H1 (cell line): ENCODE data around the gene ACTR2. TPM values are rescaled to one million over a fixed set of nuclear protein-coding genes. Genes with fewer than 3 reads are reported as not detected.

Experiments
- CTCF ChIA-PET: fragments of 300-600 bp; sonication (Branson Sonifier 250); formaldehyde crosslinking; loops from one replicate; lab custom pipeline; 2021; ENCODE audit not compliant: partially characterized antibody; lab: Charles Lee
- POLR2A ChIA-PET: fragments of 300-600 bp; sonication (Branson Sonifier 250); formaldehyde crosslinking; loops from one replicate; lab custom pipeline; 2021; ENCODE audit warnings: inconsistent platforms; ENCODE audit not compliant: partially characterized antibody; lab: Charles Lee
- DNase-seq, 2 experiments: peaks; one replicate each; pipeline versions ENCODE4 v3.0.0 to v3.0.0-alpha.2; 2010 to 2022; ENCODE audit warnings: low spot score in 2 of 2, low read depth in 1 of 2, mixed read lengths in 1 of 2
- FAIRE-seq: peaks from 2 replicates; lab custom pipeline; 2011; peaks lifted over from hg19 to GRCh38; lab: Jason Lieb, UNC
- H2AFZ ChIP-seq: 2 replicates; pipeline ENCODE4 v1.8.1; 2012; ENCODE audit warnings: low read length, inconsistent platforms
- H2AK5ac ChIP-seq: 2 replicates; pipeline ENCODE4 v1.6.1; 2013; ENCODE audit warnings: low read depth, low read length
- H2BK120ac ChIP-seq: replicated peaks from 2 replicates; pipeline ENCODE3; 2013; ENCODE audit warnings: low read depth, low read length, inconsistent platforms
- H2BK12ac ChIP-seq: 2 replicates; pipeline ENCODE4 v1.6.1; 2013; ENCODE audit warnings: low read depth, low read length
- H2BK15ac ChIP-seq: 2 replicates; pipeline ENCODE4 v1.6.1; 2013; ENCODE audit warnings: low read length
- H2BK20ac ChIP-seq: 2 replicates; pipeline ENCODE4 v1.6.1; 2013; ENCODE audit warnings: low read length
- H2BK5ac ChIP-seq: 2 replicates; pipeline ENCODE4 v1.6.1; 2013; ENCODE audit warnings: low read depth, low read length
- H3K14ac ChIP-seq: 2 replicates; pipeline ENCODE4 v1.6.1; 2013; ENCODE audit warnings: inconsistent platforms; ENCODE audit not compliant: insufficient read length
- H3K18ac ChIP-seq: 2 replicates; pipeline ENCODE4 v1.6.1; 2013; ENCODE audit warnings: low read length; ENCODE audit errors: extremely low read depth
- H3K23ac ChIP-seq: 2 replicates; pipeline ENCODE4 v1.6.1; 2013; ENCODE audit warnings: inconsistent platforms; ENCODE audit not compliant: insufficient read length
- H3K23me2 ChIP-seq: 2 replicates; pipeline ENCODE4 v1.6.1; 2013; ENCODE audit warnings: low read depth, low read length
- H3K27ac ChIP-seq: 2 replicates; pipeline ENCODE4 v1.6.1; 2011; ENCODE audit warnings: low read depth, low read length, inconsistent platforms
- H3K27me3 ChIP-seq, 4 experiments: replicated peaks in 1 of 4; 1 replicate in 1 of 4; 2 replicates in 3 of 4; pipeline versions ENCODE4 v1.6.1 to v1.8.1; 2011 to 2013; ENCODE audit warnings: low read length in 3 of 4, mild to moderate bottlenecking in 3 of 4, inconsistent platforms in 2 of 4, mixed read lengths in 2 of 4, moderate library complexity in 1 of 4; ENCODE audit not compliant: control insufficient read depth in 3 of 4, insufficient read depth in 3 of 4; ENCODE audit errors: extremely low read depth in 1 of 4
- H3K36me3 ChIP-seq, 4 experiments: 2 replicates each; pipeline versions ENCODE4 v1.6.1 to v1.8.1; 2011 to 2013; ENCODE audit warnings: mild to moderate bottlenecking in 4 of 4, low read length in 3 of 4, moderate library complexity in 2 of 4, control low read depth in 1 of 4, inconsistent platforms in 1 of 4; ENCODE audit not compliant: insufficient read depth in 4 of 4, control insufficient read depth in 2 of 4
- H3K4ac ChIP-seq: replicated peaks from 2 replicates; pipeline ENCODE3; 2013; ENCODE audit warnings: low read length, low read depth, mixed read lengths, inconsistent platforms; ENCODE audit not compliant: insufficient read length
- H3K4me1 ChIP-seq, 4 experiments: replicated peaks in 1 of 4; 1 replicate in 1 of 4; 2 replicates in 3 of 4; pipeline versions ENCODE4 v1.6.1 to v1.8.1; 2011 to 2013; ENCODE audit warnings: low read length in 3 of 4, inconsistent platforms in 2 of 4, mixed read lengths in 1 of 4; ENCODE audit not compliant: insufficient read depth in 4 of 4, control insufficient read depth in 3 of 4
- H3K4me2 ChIP-seq, 2 experiments: 2 replicates each; pipeline versions ENCODE4 v1.6.1 to v1.8.1; 2011 to 2013; ENCODE audit warnings: low read depth in 2 of 2, low read length in 2 of 2, control low read depth in 1 of 2, inconsistent platforms in 1 of 2, mild to moderate bottlenecking in 1 of 2; ENCODE audit not compliant: insufficient read depth in 1 of 2
- H3K4me3 ChIP-seq, 4 experiments: fragments of 200-600, 300-600 bp in 1 of 4; sonication (generic), shearing (Covaris generic), sonication (Bioruptor Twin) in 1 of 4; 2 replicates each; pipeline versions ENCODE4 v1.5.1 to v1.8.1; 2011 to 2016; ENCODE audit warnings: low read length in 4 of 4, low read depth in 3 of 4, control low read depth in 2 of 4, inconsistent platforms in 2 of 4, mild to moderate bottlenecking in 2 of 4, mixed read lengths in 1 of 4, moderate library complexity in 1 of 4; ENCODE audit not compliant: insufficient read depth in 2 of 4; ENCODE audit errors: extremely low read depth in 1 of 4
- H3K56ac ChIP-seq: replicated peaks from 2 replicates; pipeline ENCODE3; 2013; ENCODE audit warnings: low read depth, mild to moderate bottlenecking, mixed read lengths, low read length, inconsistent platforms; ENCODE audit not compliant: insufficient read length
- H3K79me1 ChIP-seq: 2 replicates; pipeline ENCODE4 v1.6.1; 2013; ENCODE audit warnings: low read depth, low read length, control low read depth
- H3K79me2 ChIP-seq, 2 experiments: 2 replicates each; pipeline versions ENCODE4 v1.6.1 to v1.8.1; 2012 to 2013; ENCODE audit warnings: low read length in 2 of 2, mild to moderate bottlenecking in 2 of 2, inconsistent platforms in 1 of 2; ENCODE audit not compliant: insufficient read depth in 2 of 2, control insufficient read depth in 1 of 2
- H3K9ac ChIP-seq, 4 experiments: replicated peaks in 1 of 4; 1 replicate in 1 of 4; 2 replicates in 3 of 4; pipeline versions ENCODE4 v1.6.1 to v1.8.1; 2011 to 2013; ENCODE audit warnings: low read depth in 3 of 4, low read length in 3 of 4, control low read depth in 2 of 4, mild to moderate bottlenecking in 2 of 4, moderate library complexity in 2 of 4, inconsistent platforms in 1 of 4; ENCODE audit errors: extremely low read depth in 1 of 4
- H3K9me3 ChIP-seq, 2 experiments: 2 replicates each; pipeline versions ENCODE4 v1.6.1 to v1.8.1; 2012 to 2013; ENCODE audit warnings: mild to moderate bottlenecking in 2 of 2, moderate library complexity in 2 of 2, control low read depth in 1 of 2, inconsistent platforms in 1 of 2, low read depth in 1 of 2, low read length in 1 of 2, mixed read lengths in 1 of 2; ENCODE audit not compliant: insufficient read depth in 2 of 2
- H4K20me1 ChIP-seq, 2 experiments: replicated peaks in 1 of 2; 2 replicates each; pipeline versions ENCODE3 to v1.8.1; 2011 to 2013; ENCODE audit warnings: inconsistent platforms in 2 of 2, low read length in 2 of 2, mild to moderate bottlenecking in 1 of 2; ENCODE audit not compliant: insufficient read depth in 2 of 2, control insufficient read depth in 1 of 2
- H4K5ac ChIP-seq: 2 replicates; pipeline ENCODE4 v1.6.1; 2013; ENCODE audit warnings: low read length, low read depth, mixed read lengths, inconsistent platforms; ENCODE audit not compliant: insufficient read length
- H4K8ac ChIP-seq: 2 replicates; pipeline ENCODE4 v1.8.0; 2013; ENCODE audit warnings: mild to moderate bottlenecking, moderate library complexity, low read length, inconsistent platforms; ENCODE audit not compliant: insufficient read depth; ENCODE audit errors: extremely low read depth
- H4K91ac ChIP-seq: replicated peaks from 2 replicates; pipeline ENCODE3; 2013; ENCODE audit warnings: low read length, mixed read lengths, inconsistent platforms; ENCODE audit not compliant: insufficient read length
- JUND ChIP-seq: IDR thresholded peaks from 2 replicates; pipeline ENCODE4 v1.6.1; 2011; ENCODE audit warnings: mild to moderate bottlenecking, improper control_type of control experiment, low read length
- WGBS, 2 experiments: shearing (Covaris generic) in 1 of 2; methylation state at CpG; one replicate each; pipeline versions ENCODE4 v1.1.6 to v1.1.7; 2013 to 2015; ENCODE audit warnings: low lambda C conversion rate in 2 of 2, mixed read lengths in 2 of 2, inconsistent platforms in 1 of 2, low coverage in 1 of 2, missing lambda C conversion rate in 1 of 2; ENCODE audit not compliant: insufficient replicate concordance in 2 of 2, insufficient coverage in 1 of 2, insufficient read length in 1 of 2; ENCODE audit errors: extremely low coverage in 1 of 2, missing lambda C conversion rate in 1 of 2; 5-methylcytosine and 5-hydroxymethylcytosine counted together
- polyA plus RNA-seq, 7 experiments: library from polyadenylated mRNA; depleted of rRNA in 3 of 7; stranded (reverse) in 5 of 7; unstranded in 2 of 7; fragments of >200 nt in 5 of 7; fragments of 200-250 nt in 2 of 7; gene quantifications; 1 replicate in 5 of 7; 2 replicates in 1 of 7; 4 replicates in 1 of 7; pipeline versions ENCODE4 v1.2.1 to v1.2.3, GENCODE V29; 2011 to 2013; ENCODE audit warnings: missing spikeins in 2 of 7, mixed read lengths in 2 of 7
- total RNA-seq: library from RNA; stranded (reverse); fragmentation: NEBNext Ultra II Directional; extraction: Animal tissue kit (Norgen Biotek cat#: 25700); gene quantifications from 2 replicates; pipeline ENCODE4 v1.2.1, GENCODE V29; 2021

ACTR2 gene
- total and polyA plus RNA-seq, 2 of the 8 experiments (the other 6 are each of a cell fraction or from before 2014, with no cell fraction given) = 28.3 to 171 TPM

- WGBS, 2 experiments = 88% methylated on average over 3 of the region's 3 CpGs; no CpG with 5 or more reads in 1 of the 2 experiments
- Histone ChIP-seq H3K23ac (no peak overlapping the region), H3K36me3 (no peaks in the 10 kb centered on the region), H2BK12ac (no peak overlapping the region), H2BK20ac (no peak overlapping the region), H3K14ac (no peak overlapping the region), H4K20me1 (no peaks in the 10 kb centered on the region), H3K9me3 (no peaks in the 10 kb centered on the region), H4K5ac (no peak overlapping the region), H3K4me2 (no peak overlapping the region), H4K8ac (no peak overlapping the region), H3K79me1 (no peaks in the 10 kb centered on the region), H2AFZ (no peak overlapping the region), H3K27me3 (no peaks in the 10 kb centered on the region; a peak in 1 of 7 replicates), H3K4me1 (peaks cover 0 to 5% (median 0%) of the 10 kb centered on the region in 4 experiments; a peak in 1 of 7 replicates), H2BK15ac (no peak overlapping the region), H3K23me2 (no peaks in the 10 kb centered on the region), H3K27ac (no peak overlapping the region), H3K18ac (no peak overlapping the region), H3K4ac (no peak overlapping the region), H3K56ac (no peak overlapping the region), H4K91ac (no peak overlapping the region), H3K9ac (no peak overlapping the region), H3K4me3 (no peak overlapping the region), H2BK5ac (no peak overlapping the region), H3K79me2 (no peaks in the 10 kb centered on the region), H2BK120ac (no peak overlapping the region), H2AK5ac (no peak overlapping the region)
- CTCF ChIA-PET = no interaction called here
- POLR2A ChIA-PET = interaction anchor here (1.0 kb wide), 1 partner anchor 15 kb away, joined by 8 read pairs; the partner anchor contains the start of gene ACTR2
- DNase-seq (no peak), FAIRE-seq (no peak)
- TF ChIP-seq JUND = no peak
Observed at GRCh38 chr2:65212115-65212514, 15.5 kb upstream of the ACTR2 start.
